NCI-H2029 (cell line): ENCODE data around the gene KIAA1958.
"Not testable (repeated sequence)": the region's sequence is repeated elsewhere in the genome, so short reads cannot be mapped to it uniquely, and the experiment has no call there.

Experiments used
- DNase-seq: peaks from one replicate; lab custom pipeline; 2025; lab: John Stamatoyannopoulos, UW

Gene KIAA1958

GRCh38 chr9:112664531-112664930 lies 177.9 kb downstream of the KIAA1958 start:
- no peak for DNase-seq

- no peak for DNase-seq
These were observed 178.7 kb downstream of the KIAA1958 start for GRCh38 chr9:112665347-112665746.

DNA sequence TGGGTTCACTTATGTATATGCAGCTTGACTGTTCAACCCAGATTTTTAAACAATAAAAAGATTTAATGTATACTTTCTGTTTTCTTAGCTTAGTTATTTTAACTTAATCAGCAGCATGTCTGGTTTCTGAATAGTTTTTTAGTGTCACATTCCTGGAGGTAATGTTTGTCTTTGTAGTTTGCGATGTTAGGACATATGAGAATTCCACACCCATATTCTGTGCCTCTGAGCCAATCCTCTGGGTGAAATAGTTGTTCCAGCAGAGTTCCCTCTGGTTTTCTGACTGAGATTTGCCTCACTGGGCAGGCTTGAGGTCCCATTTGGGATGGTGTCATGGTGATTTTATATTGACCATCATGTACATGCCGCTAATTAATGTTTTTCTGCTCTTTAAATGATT lies 182.7 kb downstream of the KIAA1958 start:
- no peak for DNase-seq

- DNase-seq, result no peak
These were observed 184.5 kb downstream of the KIAA1958 start for GRCh38 chr9:112670991-112671625.

DNA sequence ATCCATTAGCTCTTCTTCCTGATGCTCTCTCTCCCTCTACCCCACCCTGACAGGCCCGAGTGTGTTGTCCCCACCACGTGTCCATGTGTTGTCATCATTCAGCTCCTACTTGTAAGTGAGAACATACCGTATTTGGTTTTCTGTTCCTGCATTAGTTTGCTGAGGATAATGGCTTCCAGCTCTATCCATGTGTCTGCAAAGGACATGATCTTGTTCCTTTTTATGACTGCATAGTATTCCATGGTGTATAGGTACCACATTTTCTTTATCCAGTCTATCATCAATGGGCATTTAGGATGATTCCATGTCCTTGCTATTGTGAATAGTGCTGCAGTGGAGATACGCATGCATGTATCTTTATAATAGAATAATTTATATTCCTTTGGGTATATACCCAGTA lies 186.6 kb downstream of the KIAA1958 start:
- DNase-seq, result not testable (repeated sequence)

GRCh38 chr9:112677040-112677439 lies 190.4 kb downstream of the KIAA1958 start:
- no peak for DNase-seq

DNA sequence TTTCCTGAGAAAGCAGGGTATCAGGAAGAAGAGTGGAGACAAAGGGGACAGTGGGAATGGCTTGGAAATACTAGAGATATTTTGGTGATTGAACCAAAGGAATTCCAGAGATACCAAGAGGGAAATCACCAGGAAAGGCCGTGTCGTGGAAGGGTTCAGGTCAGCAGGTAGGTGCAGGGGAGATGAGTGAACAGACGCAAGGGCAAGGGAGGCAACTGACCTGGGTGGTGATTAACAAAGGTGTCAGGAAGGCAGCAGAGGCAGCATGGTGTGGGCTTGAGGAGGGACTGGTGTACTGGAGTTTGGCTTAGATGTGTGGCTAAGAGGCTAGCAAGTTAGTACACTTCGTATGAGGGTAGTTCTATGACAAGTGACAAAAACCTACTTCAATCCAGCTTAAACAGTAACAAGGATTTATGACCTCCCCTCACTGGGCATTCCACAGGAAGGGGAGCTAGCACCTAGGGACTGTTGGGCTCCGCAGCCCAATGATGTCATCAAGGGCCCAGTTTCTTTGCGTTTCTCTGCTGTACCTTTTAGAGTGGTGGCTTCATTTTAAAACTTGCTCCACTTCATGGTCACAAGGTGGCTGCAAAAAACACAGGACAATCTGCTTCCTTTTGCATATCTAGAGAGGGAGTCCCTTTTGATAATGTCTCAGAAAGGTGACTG lies 194.2 kb downstream of the KIAA1958 start:
- DNase-seq, result no peak

- no peak for DNase-seq
These were observed 202.6 kb downstream of the KIAA1958 start for GRCh38 chr9:112689161-112689740.

DNA sequence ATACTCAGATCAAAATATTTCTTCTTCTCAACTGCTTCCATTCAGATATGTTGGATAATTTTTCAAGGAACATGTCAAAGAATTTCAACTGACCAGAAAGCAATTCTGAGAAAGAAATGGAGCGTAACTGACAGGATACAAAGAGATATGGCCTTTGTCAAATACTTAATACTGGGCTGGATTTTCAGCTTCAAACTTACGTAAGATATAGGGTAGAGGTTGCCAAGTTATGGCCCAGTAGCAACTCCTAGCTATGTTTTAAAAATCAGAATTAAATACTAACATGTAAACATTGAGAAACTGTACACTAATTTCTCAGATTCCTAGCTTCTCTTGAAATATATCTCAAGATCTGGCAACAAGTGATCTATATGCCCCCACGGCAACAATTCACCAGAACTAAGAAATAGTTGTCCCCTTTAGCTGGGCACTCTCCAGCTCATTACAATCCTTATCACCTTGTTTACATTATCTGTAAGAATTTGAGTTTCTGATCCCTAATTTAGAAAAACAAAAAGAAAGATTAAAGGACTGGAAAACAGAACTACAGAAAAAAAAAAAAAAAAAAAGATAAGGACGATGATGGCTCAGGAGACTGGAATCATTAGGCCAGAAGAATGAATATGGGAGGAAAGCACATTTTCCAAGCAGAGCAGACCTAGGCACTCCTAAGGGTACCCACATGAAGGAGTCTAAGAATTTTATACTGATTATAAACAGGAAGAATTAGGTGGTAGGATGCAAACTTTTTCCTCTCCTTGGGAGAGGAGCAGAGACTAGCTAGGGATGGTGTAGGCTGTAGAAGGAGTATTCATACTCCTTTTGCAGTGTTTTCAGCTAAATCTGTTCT lies 208.3 kb downstream of the KIAA1958 start:
- DNase-seq, result no peak

DNA sequence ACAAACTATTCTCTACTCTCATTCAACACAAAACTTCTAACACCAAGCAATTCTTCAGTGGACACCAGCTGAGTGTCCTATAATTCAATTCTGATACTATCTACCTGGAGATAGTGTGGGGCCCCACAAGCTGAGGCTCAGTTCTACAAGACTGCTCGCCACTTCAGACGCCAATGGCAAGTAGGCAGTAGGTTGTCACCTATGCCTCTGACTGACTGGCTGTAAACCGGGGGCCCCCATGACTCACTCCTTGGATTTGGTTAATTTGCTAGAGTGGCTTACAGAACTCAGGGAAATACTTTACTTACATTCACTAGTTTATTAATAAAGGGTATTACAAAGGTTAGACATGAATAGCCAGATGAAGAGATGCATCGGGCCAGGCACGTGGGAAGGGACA lies 209.8 kb downstream of the KIAA1958 start:
- no peak for DNase-seq

DNA sequence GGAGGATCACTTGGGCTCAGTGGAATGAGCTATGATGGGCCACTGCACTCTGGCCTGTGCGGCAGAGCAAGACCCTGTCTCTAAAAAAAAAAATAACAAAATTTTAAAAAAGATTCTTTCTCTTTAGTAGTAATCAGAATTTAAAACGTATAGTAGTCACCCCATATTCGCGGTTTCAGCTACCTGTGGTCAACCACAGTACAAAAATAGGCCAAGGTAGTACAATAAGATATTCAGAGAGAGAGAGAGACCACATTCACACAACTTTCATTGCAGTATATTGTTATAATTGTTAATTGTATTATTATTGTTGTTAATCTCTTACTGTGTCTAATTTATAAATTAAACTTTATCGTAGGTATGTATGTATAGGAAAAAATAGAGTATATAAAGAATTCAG lies 212.6 kb downstream of the KIAA1958 start:
- no peak for DNase-seq

DNA sequence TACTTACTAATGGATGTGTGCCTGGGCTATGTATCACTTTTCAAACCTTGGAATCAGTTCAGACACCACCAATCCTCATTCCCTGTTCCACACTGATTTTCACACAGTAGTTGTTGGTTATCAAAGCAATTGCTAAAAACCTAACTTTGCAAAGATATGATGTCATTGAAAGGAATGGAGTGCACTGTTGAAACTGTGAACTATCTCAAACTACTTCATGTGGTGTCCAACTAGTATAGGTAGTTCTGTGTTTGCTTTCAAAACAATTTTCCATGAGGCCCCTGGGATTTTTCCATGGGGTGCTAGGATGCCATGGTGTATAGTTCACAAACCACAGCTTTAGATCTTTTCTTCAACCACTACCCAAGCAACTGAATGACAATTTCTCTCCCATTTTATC lies 213.5 kb downstream of the KIAA1958 start:
- no peak for DNase-seq

- DNase-seq, result no peak
These were observed 216.7 kb downstream of the KIAA1958 start for GRCh38 chr9:112703304-112703703.

DNA sequence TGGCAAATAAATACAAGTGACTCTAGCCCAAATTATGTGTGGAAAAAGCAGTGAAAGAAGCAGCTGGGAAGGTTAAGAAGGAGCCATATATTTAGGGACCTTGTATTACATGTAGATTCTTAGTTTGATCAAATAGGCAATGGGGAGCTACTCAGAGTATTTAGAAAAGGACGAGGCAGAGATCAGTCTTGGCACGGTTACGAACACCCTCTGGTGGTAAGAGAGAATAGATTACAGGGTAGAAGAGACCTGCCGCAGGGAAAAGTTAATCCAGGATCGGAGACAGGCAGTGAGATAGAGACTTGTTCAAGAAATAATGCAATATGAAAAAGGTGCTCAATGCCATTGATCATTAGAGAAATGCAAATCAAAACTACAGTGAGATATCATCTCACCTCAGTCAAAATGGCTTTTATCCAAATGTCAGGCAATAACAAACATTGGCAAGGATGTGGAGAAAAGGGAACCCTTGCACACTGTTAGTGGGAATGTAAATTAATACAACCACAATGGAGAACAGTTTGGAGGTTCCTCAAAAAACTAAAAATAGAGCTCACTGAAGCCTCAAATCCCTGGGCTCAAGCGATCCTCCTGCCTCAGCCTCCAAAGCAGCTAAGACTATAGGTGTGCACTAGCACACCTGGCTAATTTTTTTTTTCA lies 219.3 kb downstream of the KIAA1958 start:
- no peak for DNase-seq

- no peak for DNase-seq
These were observed 224.5 kb downstream of the KIAA1958 start for GRCh38 chr9:112711050-112711689.

- no peak for DNase-seq
These were observed 226.1 kb downstream of the KIAA1958 start for GRCh38 chr9:112712678-112713077.

- DNase-seq, result peak; percentile 98
These were observed 231.2 kb downstream of the KIAA1958 start, which contains the start of gene INIP for GRCh38 chr9:112717661-112718331. TSS of gene INIP (minus strand) at chr9:112718117. CDS start at chr9:112716485, 1,632 bp downstream.
